Keratinocyte (primary cell): ENCODE results near the gene NELL1. TPM values are rescaled to one million over a fixed set of nuclear protein-coding genes. Genes with fewer than 3 reads are reported as not detected.

Source experiments
- DNase-seq: peaks from one replicate; pipeline ENCODE4 v3.0.0-alpha.2; 2011; ENCODE audit warnings: low read depth, missing footprints, low spot score
- FAIRE-seq: peaks from 2 replicates; lab custom pipeline; 2011; peaks lifted over from hg19 to GRCh38; lab: Jason Lieb, UNC
- H2AFZ ChIP-seq: 2 replicates; pipeline ENCODE4 v1.6.0; 2012; ENCODE audit warnings: low read length, control low read depth, inconsistent platforms; ENCODE audit not compliant: control insufficient read depth
- H3K27ac ChIP-seq: 2 replicates; pipeline ENCODE4 v1.5.1; 2011; ENCODE audit warnings: low read length; ENCODE audit not compliant: control insufficient read depth, insufficient read depth
- H3K27me3 ChIP-seq: 3 replicates; pipeline ENCODE4 v1.6.0; 2011; ENCODE audit warnings: low read length; ENCODE audit not compliant: control insufficient read depth, insufficient read depth; ENCODE audit errors: extremely low read depth
- H3K36me3 ChIP-seq, 2 experiments: 2 replicates in 1 of 2; 3 replicates in 1 of 2; pipeline ENCODE4 v1.5.1; 2011; ENCODE audit warnings: low read length in 2 of 2, mild to moderate bottlenecking in 1 of 2; ENCODE audit not compliant: control insufficient read depth in 2 of 2, insufficient read depth in 2 of 2; ENCODE audit errors: extremely low read depth in 1 of 2
- H3K4me1 ChIP-seq: 3 replicates; pipeline ENCODE4 v1.5.1; 2011; ENCODE audit warnings: low read length; ENCODE audit not compliant: control insufficient read depth, insufficient read depth; ENCODE audit errors: extremely low read depth
- H3K4me2 ChIP-seq: 3 replicates; pipeline ENCODE4 v1.6.0; 2011; ENCODE audit warnings: low read depth, low read length; ENCODE audit not compliant: control insufficient read depth, insufficient read depth; ENCODE audit errors: extremely low read depth
- H3K4me3 ChIP-seq, 3 experiments: fragments of 200-600 bp in 1 of 3; sonication (generic) in 1 of 3; 2 replicates in 2 of 3; 3 replicates in 1 of 3; pipeline ENCODE4 v1.5.1; 2011 to 2016; ENCODE audit warnings: low read length in 3 of 3, mild to moderate bottlenecking in 3 of 3, control low read depth in 2 of 3, inconsistent platforms in 1 of 3, low read depth in 1 of 3, mixed read lengths in 1 of 3, mixed run types in 1 of 3, moderate library complexity in 1 of 3; ENCODE audit not compliant: control insufficient read depth in 2 of 3, insufficient read depth in 2 of 3; ENCODE audit errors: extremely low read depth in 1 of 3
- H3K79me2 ChIP-seq: 2 replicates; pipeline ENCODE4 v1.6.0; 2012; ENCODE audit warnings: low read length; ENCODE audit not compliant: control insufficient read depth, insufficient read depth
- H3K9ac ChIP-seq: 3 replicates; pipeline ENCODE4 v1.6.0; 2011; ENCODE audit warnings: low read length; ENCODE audit not compliant: control insufficient read depth, insufficient read depth; ENCODE audit errors: extremely low read depth
- H3K9me1 ChIP-seq: 3 replicates; pipeline ENCODE4 v1.6.0; 2011; ENCODE audit warnings: low read length; ENCODE audit not compliant: control insufficient read depth, insufficient read depth; ENCODE audit errors: extremely low read depth
- H3K9me3 ChIP-seq: 2 replicates; pipeline ENCODE4 v1.5.1; 2012; ENCODE audit warnings: low read depth, low read length; ENCODE audit not compliant: control insufficient read depth
- H4K20me1 ChIP-seq: 3 replicates; pipeline ENCODE4 v1.6.0; 2011; ENCODE audit warnings: low read length; ENCODE audit not compliant: control insufficient read depth, insufficient read depth; ENCODE audit errors: extremely low read depth
- CTCF ChIP-seq, 3 experiments: IDR thresholded peaks in 1 of 3; conservative IDR thresholded peaks in 1 of 3; optimal IDR thresholded peaks in 1 of 3; 2 replicates in 2 of 3; 3 replicates in 1 of 3; pipeline versions ENCODE3 to v1.5.1; 2011; ENCODE audit warnings: low read length in 3 of 3, mild to moderate bottlenecking in 3 of 3, moderate library complexity in 2 of 3, control low read depth in 1 of 3, inconsistent platforms in 1 of 3; ENCODE audit not compliant: insufficient read depth in 2 of 3; ENCODE audit errors: extremely low read depth in 1 of 3
- EZH2 ChIP-seq: IDR thresholded peaks from one replicate; pipeline ENCODE4 v1.6.1; 2012; ENCODE audit warnings: inconsistent platforms, mild to moderate bottlenecking, low read length, moderate library complexity
- dilution Hi-C: fragments of 300-500 bp; cut with MboI; formaldehyde crosslinking; loops from one replicate; pipeline ENCODE4 v1.7.0; 2020; ENCODE audit warnings: low sequenced_read_pairs; ENCODE audit not compliant: extremely low pct_ligation_motif_present
- polyA plus RNA-seq, 5 experiments: library from polyadenylated mRNA; depleted of rRNA in 3 of 5; stranded (reverse) in 3 of 5; stranded (forward) in 1 of 5; unstranded in 1 of 5; fragments of >200 nt; gene quantifications; 1 replicate in 1 of 5; 2 replicates in 3 of 5; 3 replicates in 1 of 5; pipeline versions ENCODE4 v1.2.1 to v1.2.3, GENCODE V29; 2011 to 2012; ENCODE audit warnings: missing spikeins in 2 of 5, low read depth in 1 of 5, low replicate concordance in 1 of 5

Gene NELL1
- polyA plus RNA-seq, 1 donor (not counting 4 experiments of a cell fraction or from before 2014, with no cell fraction given), result not detected

DNA sequence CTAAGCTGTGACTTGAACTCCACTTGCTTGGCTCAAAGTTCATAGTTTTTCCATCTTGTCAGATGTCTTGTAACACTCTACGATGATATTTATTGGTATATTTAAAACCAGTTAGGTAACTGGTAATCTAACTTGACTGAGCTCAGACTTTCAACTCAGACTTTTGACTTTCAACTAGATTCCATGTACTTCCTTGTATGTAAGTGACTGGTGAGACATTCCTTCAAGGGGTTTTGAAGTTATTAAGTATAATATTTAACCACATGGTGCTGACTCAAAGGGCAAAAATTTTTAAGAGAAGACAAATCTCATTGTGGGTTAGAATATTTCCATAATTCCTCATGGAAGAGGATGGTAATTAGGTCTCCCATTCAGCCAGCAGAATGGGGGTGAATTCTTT, 892.2 kb downstream of the NELL1 start:
- Histone ChIP-seq H3K9me1 (no peaks in the 10 kb centered on the region), H3K27me3 (no peaks in the 10 kb centered on the region), H2AFZ (no peak overlapping the region), H3K36me3 (no peaks in the 10 kb centered on the region), H3K9ac (no peak overlapping the region), H3K27ac (no peak overlapping the region), H3K4me1 (peaks cover 21% of the 10 kb centered on the region), H3K4me2 (no peak overlapping the region), H4K20me1 (no peaks in the 10 kb centered on the region), H3K9me3 (no peaks in the 10 kb centered on the region), H3K79me2 (no peaks in the 10 kb centered on the region), H3K4me3 (no peak overlapping the region)
- peak; percentile 26 for DNase-seq
- dilution Hi-C loops, result no loop called here
- no peak for TF ChIP-seq CTCF (optimal IDR thresholded peaks at IDR 0.05 in 1 of 3, IDR thresholded peaks at IDR 0.05 in 1 of 3, conservative IDR thresholded peaks at IDR 0.05 in 1 of 3; ENCODE audit: extremely low read depth in 1 of 3, insufficient read depth in 2 of 3, low read length in 3 of 3)
- TF ChIP-seq EZH2, result no peak
- peak; percentile 23 for FAIRE-seq

DNA sequence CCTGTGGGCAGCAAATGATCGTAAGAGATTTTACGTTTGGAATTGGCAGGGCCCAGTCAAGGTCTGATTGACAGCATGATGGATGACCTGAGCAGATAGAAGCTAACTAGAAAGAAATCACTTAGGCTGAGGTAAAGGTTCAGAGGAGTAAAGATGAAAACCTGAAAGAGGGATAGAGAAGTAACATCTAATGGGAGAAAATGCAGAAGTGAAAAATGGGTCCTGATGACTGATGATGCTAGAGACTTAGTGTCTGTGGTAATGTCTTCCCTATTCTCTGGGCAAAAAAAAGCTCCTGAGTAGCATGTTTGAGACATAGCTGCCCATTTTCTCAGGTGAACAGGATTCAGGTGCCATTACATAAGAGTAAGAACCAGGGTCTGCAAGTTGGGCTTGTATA, 894.7 kb downstream of the NELL1 start:
- no peaks in the 10 kb centered on the region for H3K9me3 ChIP-seq
- H4K20me1 ChIP-seq, result no peaks in the 10 kb centered on the region
- no peak overlapping the region for H2AFZ ChIP-seq
- dilution Hi-C loops, result no loop called here
- peaks cover 21% of the 10 kb centered on the region for H3K4me1 ChIP-seq
- no peak overlapping the region for H3K4me2 ChIP-seq
- no peak overlapping the region for H3K27ac ChIP-seq
- no peaks in the 10 kb centered on the region for H3K27me3 ChIP-seq
- H3K4me3 ChIP-seq, result no peak overlapping the region
- H3K9me1 ChIP-seq, result no peaks in the 10 kb centered on the region
- FAIRE-seq, result no peak
- no peak for DNase-seq
- no peak overlapping the region for H3K9ac ChIP-seq
- H3K36me3 ChIP-seq, result no peaks in the 10 kb centered on the region
- H3K79me2 ChIP-seq, result no peaks in the 10 kb centered on the region
- TF ChIP-seq CTCF (optimal IDR thresholded peaks at IDR 0.05 in 1 of 3, IDR thresholded peaks at IDR 0.05 in 1 of 3, conservative IDR thresholded peaks at IDR 0.05 in 1 of 3; ENCODE audit: extremely low read depth in 1 of 3, insufficient read depth in 2 of 3, low read length in 3 of 3) (no peak), EZH2 (no peak)
